GM21576 (cell line): Measurements from ENCODE around the gene DNAI4.
A peak's percentile ranks its signal among the peaks of the same experiment; 100 is the strongest.

Source experiments
- ATAC-seq: cut with Tn5 transposase; IDR thresholded peaks from one replicate; pipeline ENCODE4 v1.9.1; 2021; ENCODE audit warnings: mild to moderate bottlenecking, moderate library complexity; ENCODE audit not compliant: unreplicated experiment

The DNAI4 gene

GRCh38 chr1:66768965-66769364 lies 155.7 kb downstream of the DNAI4 start:
- no peak for ATAC-seq

- ATAC-seq: no peak
These were observed 157.0 kb downstream of the DNAI4 start for GRCh38 chr1:66767626-66768025.

- peak; percentile 73 for ATAC-seq
These were observed 159.6 kb downstream of the DNAI4 start for GRCh38 chr1:66764994-66765578.
